Measurements from ENCODE around the gene FLCN.

Gene FLCN

DNA sequence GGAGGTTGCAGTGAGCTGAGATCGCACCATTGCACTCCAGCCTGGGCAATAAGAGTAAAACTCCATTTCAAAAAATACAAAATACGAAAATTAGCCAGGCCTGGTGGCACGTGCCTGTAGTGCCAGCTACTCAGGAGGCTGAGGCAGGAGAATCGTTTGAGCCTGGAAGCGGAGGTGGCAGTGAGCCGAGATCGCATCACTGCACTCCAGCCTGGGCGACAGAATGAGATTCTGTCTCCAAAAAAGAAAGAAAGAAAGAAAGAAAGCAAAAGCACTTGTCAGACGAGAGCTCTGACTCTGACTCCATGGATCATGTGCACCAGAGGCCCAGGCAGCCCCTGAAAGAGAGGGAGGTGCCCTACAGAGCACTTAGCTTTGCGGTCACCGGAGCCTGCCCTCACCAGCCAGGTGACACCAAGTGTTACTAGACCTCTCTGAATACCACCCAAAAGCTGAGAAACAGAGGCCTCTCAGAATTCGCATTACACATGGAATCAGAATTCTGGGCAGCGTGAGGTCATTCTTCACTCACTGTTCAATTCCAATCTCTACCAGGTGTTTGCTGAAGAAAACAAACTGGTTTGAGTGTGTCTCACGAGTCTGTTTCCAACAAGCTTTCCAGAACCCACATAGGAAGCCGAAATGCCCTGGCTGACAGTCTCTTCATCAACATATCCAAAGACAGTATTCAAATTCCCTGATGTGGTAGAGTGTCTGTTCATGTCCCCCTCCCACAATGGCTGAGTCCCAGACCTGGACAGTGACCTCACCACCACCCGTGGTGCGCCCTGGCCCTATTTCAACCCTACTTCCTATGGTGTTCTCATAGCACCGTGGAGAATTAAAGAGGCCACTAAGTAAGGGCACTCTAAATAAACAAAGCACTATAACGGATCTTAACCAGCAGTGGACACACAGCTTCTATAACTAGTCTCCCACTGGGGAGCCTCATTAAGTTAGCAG lies 1.5 kb downstream of the FLCN start:
- no peak for DNase-seq

GRCh38 chr17:17232303-17232621 lies 4.7 kb downstream of the FLCN start:
- no peak for DNase-seq

DNA sequence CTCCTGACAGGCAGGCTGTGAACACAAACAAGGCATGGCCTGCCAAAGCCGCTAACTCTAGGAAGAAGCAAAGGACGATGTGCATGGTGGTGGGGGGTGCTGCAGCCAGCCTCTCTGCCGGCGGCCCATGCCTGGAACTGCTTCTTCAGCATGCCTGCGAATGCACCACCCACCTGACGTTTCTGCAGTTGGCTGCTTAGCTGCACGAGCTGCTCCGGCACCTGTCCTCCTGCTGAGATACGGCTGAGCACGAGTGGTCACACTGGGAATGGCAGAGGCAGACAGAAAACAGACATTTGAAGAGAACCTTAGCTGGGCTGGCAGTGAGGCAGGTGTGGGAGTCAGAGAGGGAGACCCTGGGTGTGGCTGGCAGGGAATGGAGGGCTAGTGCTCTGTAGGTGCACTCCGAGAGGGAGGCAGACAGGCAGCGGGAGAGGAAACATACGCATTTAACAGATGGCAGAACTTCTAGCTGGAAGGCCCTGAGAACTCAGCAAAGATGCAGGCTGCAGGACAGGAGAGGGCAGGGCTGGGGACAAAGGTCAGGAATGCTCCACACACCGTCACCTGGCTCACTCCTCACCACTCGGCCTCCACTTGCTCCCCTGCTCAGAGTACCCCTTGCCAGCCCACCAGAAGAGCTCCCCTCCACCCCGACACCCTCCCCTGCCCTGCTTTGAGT lies 5.2 kb downstream of the FLCN start:
- DNase-seq, result no peak

DNA sequence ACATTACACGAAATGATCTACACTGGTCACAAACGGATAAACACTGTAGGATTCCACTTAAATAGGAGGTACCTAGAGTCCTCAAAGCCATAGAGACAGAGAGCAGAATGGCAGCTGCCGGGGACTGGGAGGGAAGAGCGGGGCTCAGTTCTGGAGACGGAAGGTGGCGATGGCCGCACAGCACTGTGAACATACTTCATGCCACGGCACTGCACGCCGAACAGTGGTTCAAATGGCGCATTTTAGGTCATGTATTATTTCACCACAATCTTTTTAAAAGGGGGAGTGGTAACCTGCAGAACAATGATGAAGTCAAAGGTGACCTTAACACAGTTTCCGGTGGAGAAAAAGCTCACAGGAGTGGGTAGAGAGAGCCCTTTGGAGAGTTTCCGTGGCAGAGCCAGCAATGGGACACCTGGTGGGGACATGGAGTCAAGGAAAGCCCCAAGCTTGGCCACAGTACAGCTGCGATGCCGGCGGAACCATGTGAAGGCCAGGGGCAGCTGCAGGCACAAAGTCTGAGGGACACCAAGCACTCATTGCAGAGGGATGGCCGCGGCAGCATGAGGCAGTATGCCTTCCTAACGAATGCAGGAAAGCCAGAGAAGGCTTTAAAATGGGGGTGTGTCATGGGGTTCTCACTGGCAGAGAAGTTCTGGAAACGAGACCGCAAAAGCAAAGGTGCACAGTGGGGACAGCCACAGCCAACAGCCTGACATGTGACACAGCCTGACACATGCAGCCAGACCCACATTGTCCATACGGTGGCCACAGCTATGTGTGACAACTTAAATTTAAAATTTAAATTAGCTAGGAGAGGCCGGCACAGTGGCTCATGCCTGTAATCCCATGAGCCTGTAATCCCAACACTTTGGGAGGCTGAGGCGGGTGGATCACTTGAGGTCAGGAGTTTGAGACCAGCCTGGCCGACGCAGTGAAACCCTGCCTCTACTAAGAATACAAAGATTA lies 7.3 kb downstream of the FLCN start:
- no peak for DNase-seq

GRCh38 chr17:17228521-17229279 lies 8.3 kb downstream of the FLCN start:
- no peak for DNase-seq

DNA sequence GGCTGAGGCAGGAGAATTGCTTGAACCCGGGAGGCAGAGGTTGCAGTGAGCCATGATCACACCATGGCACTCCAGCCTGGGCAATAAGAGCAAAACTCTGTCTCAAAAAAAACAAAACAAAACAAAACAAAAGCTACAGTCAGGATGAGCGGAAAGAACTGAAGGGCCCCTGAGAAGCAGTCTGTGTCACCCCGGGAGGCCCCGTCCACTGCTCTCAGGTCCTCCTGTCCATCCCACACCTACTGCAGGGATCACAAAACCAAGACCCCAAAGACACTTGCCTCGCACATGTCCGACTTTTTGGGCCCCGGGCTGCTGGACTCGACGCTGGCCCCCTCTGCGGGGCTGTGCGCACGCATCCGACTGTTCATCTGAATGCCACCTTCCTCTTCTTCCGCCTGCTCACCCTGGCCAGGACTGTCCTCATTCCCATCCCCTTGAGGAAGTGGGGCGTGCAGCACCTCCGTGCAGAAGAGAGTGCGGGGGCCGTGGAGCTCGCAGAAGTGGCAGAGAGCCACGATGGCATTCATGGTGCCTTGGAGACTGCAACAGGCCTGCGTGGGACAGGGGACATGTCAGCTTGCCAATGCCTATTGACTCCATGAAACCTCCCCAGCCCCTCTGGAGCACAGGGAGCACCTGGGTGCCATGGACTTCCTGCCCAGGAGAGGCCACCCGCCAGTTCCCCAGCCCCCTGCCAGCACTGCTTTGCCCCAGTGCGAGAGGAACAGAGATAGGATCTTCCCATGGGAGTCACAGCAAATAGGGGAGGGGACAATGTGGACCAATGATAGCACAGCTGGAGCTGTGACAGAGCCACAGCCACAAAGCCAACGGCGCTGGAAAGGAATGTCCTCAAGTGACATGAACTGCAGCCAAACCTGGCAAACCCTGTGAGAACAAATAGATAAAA lies 9.1 kb downstream of the FLCN start:
- DNase-seq, result no peak

- DNase-seq, result no peak
Observed at GRCh38 chr17:17226451-17227265, 10.3 kb downstream of the FLCN start.

GRCh38 chr17:17225901-17226300 lies 11.1 kb downstream of the FLCN start:
- no peak for DNase-seq

- no peak for DNase-seq
Observed at GRCh38 chr17:17224137-17224536, 12.8 kb downstream of the FLCN start.

GRCh38 chr17:17223736-17224135 lies 13.2 kb downstream of the FLCN start:
- no peak for DNase-seq

DNA sequence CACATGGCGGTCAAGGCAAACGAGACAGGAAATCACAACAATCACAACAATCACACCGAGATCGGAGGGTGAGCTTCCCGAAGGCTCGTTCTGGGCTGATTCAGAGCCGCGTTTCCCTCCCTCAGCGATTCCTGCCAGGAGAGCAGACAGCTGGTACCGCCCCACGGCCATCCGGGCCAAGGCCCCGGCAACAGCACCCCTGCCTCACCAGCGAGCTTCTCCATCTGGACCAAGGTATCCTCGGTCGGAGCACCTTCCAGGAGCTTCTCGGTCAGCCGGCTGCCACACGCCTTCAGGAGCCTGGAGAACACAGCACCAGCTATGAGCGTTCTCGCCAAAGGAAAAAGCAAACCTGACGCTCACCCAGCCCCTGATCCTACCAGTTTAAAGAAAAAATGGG lies 15.6 kb downstream of the FLCN start:
- no peak for DNase-seq

GRCh38 chr17:17220529-17220928 lies 16.4 kb downstream of the FLCN start:
- no peak for DNase-seq

DNA sequence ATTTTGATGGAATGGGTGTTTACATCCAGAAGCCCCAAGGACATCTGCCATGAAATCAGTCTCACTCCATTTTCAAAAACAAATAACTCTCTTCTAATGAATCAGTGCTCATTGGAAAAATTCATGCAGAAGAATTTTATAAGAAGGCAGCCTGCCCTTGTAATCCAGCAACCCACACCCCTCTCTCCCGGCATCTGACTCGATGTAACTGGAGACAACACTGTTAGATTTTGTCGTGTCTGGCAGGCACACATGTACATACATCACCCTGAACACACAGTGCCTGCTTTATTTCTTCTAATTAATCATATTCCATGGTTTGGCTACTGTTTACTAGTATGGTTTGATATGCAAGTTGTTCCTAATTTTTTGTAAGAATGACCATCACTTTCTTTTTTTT lies 19.0 kb downstream of the FLCN start:
- DNase-seq, result no peak

GRCh38 chr17:17216776-17217175 lies 20.2 kb downstream of the FLCN start:
- DNase-seq, result no peak

DNA sequence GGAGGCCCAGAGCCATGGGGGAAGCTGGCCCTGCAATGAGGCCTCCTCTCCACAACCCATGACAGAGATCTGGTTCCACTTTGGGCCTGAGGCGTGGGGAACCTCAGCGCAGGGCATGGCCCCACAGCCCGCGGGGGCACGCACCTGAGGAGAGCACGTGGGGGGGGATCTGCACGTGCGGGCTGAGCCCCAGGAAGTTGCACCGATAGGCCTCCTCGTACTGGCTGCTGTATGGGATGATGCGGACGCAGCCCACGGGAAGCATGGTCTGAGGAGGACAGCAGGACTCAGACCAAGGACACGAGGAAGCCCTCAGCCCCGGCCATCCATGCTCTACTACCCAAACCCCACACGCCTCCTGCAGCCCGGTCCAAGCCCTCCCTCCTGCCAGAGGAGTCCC lies 20.7 kb downstream of the FLCN start:
- no peak for DNase-seq

- DNase-seq, result no peak
Observed at GRCh38 chr17:17215575-17215974, 21.4 kb downstream of the FLCN start.

DNA sequence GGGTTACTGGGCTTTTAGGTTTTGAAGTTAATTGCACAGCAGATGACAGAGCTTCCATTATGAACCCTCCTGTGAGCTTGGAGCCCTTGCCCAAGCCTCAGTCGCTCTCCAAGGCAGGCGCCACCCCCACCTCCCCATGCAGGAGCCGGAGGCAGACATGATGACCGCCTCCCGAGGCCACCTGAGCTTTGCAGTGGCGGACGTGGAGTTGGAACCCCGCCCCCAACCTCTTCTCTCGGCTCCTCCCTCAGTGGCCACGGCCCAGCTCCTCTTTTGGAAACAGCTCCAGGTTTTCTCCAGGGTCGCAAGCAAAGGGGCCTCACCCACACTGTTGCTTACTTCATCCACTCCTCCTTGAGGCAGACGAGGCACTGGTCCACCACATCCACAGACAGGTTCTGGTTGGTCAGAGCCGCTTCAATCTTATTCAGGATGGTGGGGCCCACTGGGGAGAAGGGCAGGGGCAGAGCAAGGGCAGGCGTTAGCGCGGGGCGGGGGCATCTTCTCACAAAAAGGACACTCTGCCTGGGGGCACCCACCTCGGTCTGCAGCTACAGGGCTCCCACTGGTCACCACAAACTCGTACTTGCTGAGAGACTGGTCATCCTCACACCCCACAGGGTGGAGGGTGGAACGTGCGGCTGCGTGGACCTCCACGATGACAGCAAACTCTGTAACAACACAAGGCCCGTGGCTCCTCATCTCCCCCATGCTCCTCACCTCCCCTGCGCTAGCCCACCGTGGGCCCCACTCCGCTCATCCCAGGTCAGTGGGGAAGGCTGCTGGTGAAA lies 22.1 kb downstream of the FLCN start:
- no peak for DNase-seq

GRCh38 chr17:17213775-17214174 lies 23.2 kb downstream of the FLCN start:
- no peak for DNase-seq

DNA sequence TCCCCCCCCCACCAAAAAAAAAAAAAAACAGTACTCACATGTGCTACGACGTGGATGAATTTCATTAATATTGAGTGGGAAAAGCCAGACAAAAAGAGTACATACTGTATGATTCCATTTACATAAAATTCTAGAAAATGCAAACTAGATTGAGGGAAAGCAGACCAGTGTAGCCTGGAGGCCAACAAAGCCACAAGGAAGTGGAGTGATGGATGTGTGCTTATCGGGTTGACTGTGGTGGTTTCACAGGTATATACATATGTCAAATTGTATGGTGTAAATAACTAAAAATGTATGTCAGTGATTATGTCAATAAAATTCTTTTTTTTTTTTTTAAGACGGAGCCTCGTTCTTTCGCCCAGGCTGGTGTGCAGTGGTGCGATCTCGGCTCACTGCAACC lies 29.0 kb downstream of the FLCN start:
- no peak for DNase-seq

DNA sequence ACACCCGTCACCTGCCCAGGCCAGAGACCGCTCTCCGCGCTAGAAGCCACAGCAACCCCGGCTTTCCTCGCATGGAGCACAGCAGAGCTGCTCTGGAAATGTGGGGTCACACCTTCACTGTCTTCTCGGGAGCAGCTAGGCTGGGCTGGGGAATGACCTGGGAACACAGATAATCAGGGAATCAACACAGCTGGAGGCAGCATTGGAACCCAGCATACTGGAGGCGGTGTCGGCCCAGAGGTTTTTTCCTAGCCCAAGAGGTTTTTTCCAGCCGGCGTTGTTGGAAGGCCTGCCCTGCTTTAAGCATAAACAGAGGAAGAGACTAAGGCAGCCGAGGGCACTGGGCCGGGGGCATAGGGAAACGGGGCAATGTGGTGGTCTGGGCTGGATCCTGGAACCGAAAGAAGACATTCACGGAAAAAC lies 30.0 kb downstream of the FLCN start:
- DNase-seq, result peak; percentile 55

Data from NCI-H82 (cell line).